Endothelial cell of umbilical vein (primary cell): ENCODE results near the gene LRP1B. TPM values are rescaled to one million over a fixed set of nuclear protein-coding genes. Genes with fewer than 3 reads are reported as not detected.

Experiments used
- BruUV-seq: library from RNA; stranded (reverse); fragments of 400-500 nt; replicated peaks from 2 replicates; lab custom pipeline; 2021; lab: Mats Ljungman, UMichigan
- CTCF ChIA-PET: fragments of 300-600, 350-600 bp; sonication (Branson Sonifier 250); formaldehyde crosslinking; loops from one replicate; lab custom pipeline; 2021; ENCODE audit warnings: antibody characterized with exemption, inconsistent platforms; lab: Charles Lee
- POLR2A ChIA-PET: fragments of 300-600, 350-600 bp; sonication (Branson Sonifier 250); formaldehyde crosslinking; loops from one replicate; lab custom pipeline; 2021; ENCODE audit warnings: antibody characterized with exemption, inconsistent platforms; lab: Charles Lee
- DNase-seq: peaks from one replicate; pipeline ENCODE4 v3.0.0-alpha.2; 2011; ENCODE audit warnings: low read depth, low spot score
- FAIRE-seq: peaks from 2 replicates; lab custom pipeline; 2011; peaks lifted over from hg19 to GRCh38; lab: Jason Lieb, UNC
- H2AFZ ChIP-seq: 2 replicates; pipeline ENCODE4 v1.6.0; 2012; ENCODE audit warnings: low read depth, low read length, control low read depth, inconsistent platforms
- H3K27ac ChIP-seq: 2 replicates; pipeline ENCODE4 v1.5.1; 2011; ENCODE audit warnings: low read depth, mild to moderate bottlenecking, control low read depth, low read length, moderate library complexity; ENCODE audit not compliant: insufficient read depth
- H3K27me3 ChIP-seq, 2 experiments: 2 replicates each; pipeline versions ENCODE4 v1.6.0 to v1.6.1; 2011; ENCODE audit warnings: low read length in 2 of 2, mixed read lengths in 1 of 2; ENCODE audit not compliant: control insufficient read depth in 2 of 2, insufficient read depth in 2 of 2
- H3K36me3 ChIP-seq, 2 experiments: 2 replicates in 1 of 2; 3 replicates in 1 of 2; pipeline ENCODE4 v1.5.1; 2011; ENCODE audit warnings: low read length in 2 of 2, mild to moderate bottlenecking in 1 of 2, moderate library complexity in 1 of 2; ENCODE audit not compliant: control insufficient read depth in 2 of 2, insufficient read depth in 2 of 2; ENCODE audit errors: extremely low read depth in 1 of 2
- H3K4me1 ChIP-seq: 3 replicates; pipeline ENCODE4 v1.5.1; 2011; ENCODE audit warnings: mild to moderate bottlenecking, low read length; ENCODE audit not compliant: control insufficient read depth, insufficient read depth; ENCODE audit errors: extremely low read depth
- H3K4me2 ChIP-seq: 2 replicates; pipeline ENCODE4 v1.6.1; 2011; ENCODE audit warnings: low read length, control low read depth, mixed read lengths; ENCODE audit not compliant: insufficient read depth
- H3K4me3 ChIP-seq, 3 experiments: fragments of 200-600 bp in 1 of 3; sonication (generic), shearing (Covaris generic) in 1 of 3; replicated peaks in 1 of 3; 2 replicates each; pipeline ENCODE4 v1.5.1; 2011 to 2016; ENCODE audit warnings: control low read depth in 3 of 3, low read length in 3 of 3, mild to moderate bottlenecking in 2 of 3, inconsistent platforms in 1 of 3, low read depth in 1 of 3, moderate library complexity in 1 of 3; ENCODE audit not compliant: insufficient read depth in 1 of 3
- H3K79me2 ChIP-seq: 2 replicates; pipeline ENCODE4 v1.6.0; 2012; ENCODE audit warnings: low read length, inconsistent platforms; ENCODE audit not compliant: control insufficient read depth, insufficient read depth
- H3K9ac ChIP-seq: replicated peaks from 2 replicates; pipeline ENCODE3; 2011; ENCODE audit warnings: low read length, control low read depth; ENCODE audit not compliant: insufficient read depth; ENCODE audit errors: extremely low read depth
- H3K9me1 ChIP-seq: replicated peaks from 3 replicates; pipeline ENCODE4 v1.6.0; 2011; ENCODE audit warnings: mild to moderate bottlenecking, low read length; ENCODE audit not compliant: control insufficient read depth, insufficient read depth; ENCODE audit errors: extremely low read depth
- H3K9me3 ChIP-seq: replicated peaks from 2 replicates; pipeline ENCODE4 v1.5.1; 2012; ENCODE audit warnings: low read length, inconsistent platforms; ENCODE audit not compliant: control insufficient read depth, insufficient read depth
- H4K20me1 ChIP-seq: replicated peaks from 2 replicates; pipeline ENCODE3; 2011; ENCODE audit warnings: mild to moderate bottlenecking, low read length; ENCODE audit not compliant: control insufficient read depth, insufficient read depth; ENCODE audit errors: extremely low read depth
- CTCF ChIP-seq, 2 donors: IDR thresholded peaks; 1 replicate in 1 of 2; 2 replicates in 1 of 2; pipeline ENCODE4 v1.5.1; 2011; ENCODE audit warnings: low read length in 2 of 2, mild to moderate bottlenecking in 2 of 2, moderate library complexity in 2 of 2, control low read depth in 1 of 2, inconsistent platforms in 1 of 2, low read depth in 1 of 2; ENCODE audit not compliant: insufficient read depth in 1 of 2; ENCODE audit errors: extremely low read depth in 1 of 2
- EZH2 ChIP-seq: IDR thresholded peaks from 2 replicates; pipeline ENCODE4 v1.6.1; 2012; ENCODE audit warnings: borderline replicate concordance, low read depth, mild to moderate bottlenecking, moderate library complexity, low read length, inconsistent platforms; ENCODE audit not compliant: severe bottlenecking
- FOS ChIP-seq: IDR thresholded peaks from 2 replicates; pipeline ENCODE4 v1.6.1; 2011; ENCODE audit warnings: mild to moderate bottlenecking, low read length, moderate library complexity, borderline replicate concordance; ENCODE audit not compliant: insufficient read depth
- GATA2 ChIP-seq: IDR thresholded peaks from 2 replicates; pipeline ENCODE4 v1.7.0; 2011; ENCODE audit warnings: low read depth, mild to moderate bottlenecking, moderate library complexity, mixed read lengths, low read length; ENCODE audit not compliant: insufficient read length, insufficient read depth
- JUN ChIP-seq: IDR thresholded peaks from 2 replicates; pipeline ENCODE4 v1.6.1; 2011; ENCODE audit warnings: borderline replicate concordance, low read depth; ENCODE audit not compliant: insufficient read length, insufficient read depth
- MAX ChIP-seq: IDR thresholded peaks from 2 replicates; pipeline ENCODE4 v1.6.1; 2011; ENCODE audit not compliant: insufficient read depth, insufficient read length
- MYC ChIP-seq: IDR thresholded peaks from one replicate; pipeline ENCODE4 v1.6.1; 2011; ENCODE audit warnings: mild to moderate bottlenecking, low read depth, low read length
- POLR2A ChIP-seq: IDR thresholded peaks from 2 replicates; pipeline ENCODE4 v1.6.1; 2012; ENCODE audit warnings: low read depth, mild to moderate bottlenecking, control low read depth, low read length
- POLR2AphosphoS5 ChIP-seq: IDR thresholded peaks from 2 replicates; pipeline ENCODE4 v1.6.1; 2012; ENCODE audit warnings: low read depth, mild to moderate bottlenecking, control low read depth, low read length, moderate library complexity; ENCODE audit not compliant: insufficient read depth
- dilution Hi-C: fragments of 300-500 bp; cut with MboI; formaldehyde crosslinking; loops from one replicate; pipeline ENCODE4 v1.15.0; 2019; ENCODE audit warnings: low sequenced_read_pairs; ENCODE audit not compliant: extremely low pct_ligation_motif_present
- intact Hi-C: fragments of 100-400 bp; cut with micrococcal nuclease; formaldehyde crosslinking; loops from one replicate; pipeline ENCODE4 v1.10.0; 2022
- polyA plus RNA-seq, 4 experiments: library from polyadenylated mRNA; depleted of rRNA in 3 of 4; stranded (reverse) in 3 of 4; unstranded in 1 of 4; fragments of >200 nt; gene quantifications; 2 replicates each; pipeline versions ENCODE4 v1.2.1 to v1.2.3, GENCODE V29; 2011 to 2012; ENCODE audit warnings: missing spikeins in 1 of 4
- total RNA-seq: library from RNA; stranded (reverse); gene quantifications from 2 replicates; pipeline ENCODE4 v1.2.3, GENCODE V29; 2021

The LRP1B gene
- total and polyA plus RNA-seq, 2 donors (not counting 3 experiments of a cell fraction or from before 2014, with no cell fraction given) = 0.03 to 0.07 TPM

- H3K27ac ChIP-seq = no peak overlapping the region
- TF ChIP-seq GATA2 (no peak), CTCF (IDR thresholded peaks at IDR 0.05; ENCODE audit: extremely low read depth in 1 of 2, insufficient read depth in 1 of 2, low read depth in 1 of 2, low read length in 2 of 2) (no peak), MAX (no peak), MYC (no peak), EZH2 (no peak), JUN (no peak), POLR2AphosphoS5 (no peak), FOS (no peak), POLR2A (no peak)
- no peak for FAIRE-seq
These were observed 807.2 kb downstream of the LRP1B start for GRCh38 chr2:141323571-141323970.

More at GRCh38 chr2:141323571-141323970, 807.2 kb downstream of the LRP1B start:
- Histone ChIP-seq H3K27me3 (no peaks in the 10 kb centered on the region), H3K9me3 (no peaks in the 10 kb centered on the region), H3K79me2 (no peaks in the 10 kb centered on the region), H3K36me3 (no peaks in the 10 kb centered on the region), H3K9me1 (no peaks in the 10 kb centered on the region), H3K4me2 (no peak overlapping the region), H3K4me1 (no peaks in the 10 kb centered on the region), H3K9ac (no peak overlapping the region), H3K4me3 (no peak overlapping the region), H4K20me1 (no peaks in the 10 kb centered on the region), H2AFZ (no peak overlapping the region)
- CTCF ChIA-PET = no interaction called here
- intact Hi-C loops = no loop called here
- no TSS peak for BruUV-seq
- POLR2A ChIA-PET = no interaction called here
- dilution Hi-C loops = no loop called here
- no peak for DNase-seq
